Liver (tissue), 9 donors: ENCODE measurements around the gene SLC6A18. TPM values are rescaled to one million over a fixed set of nuclear protein-coding genes. Genes with fewer than 3 reads are reported as not detected.

Experiments used
- DNase-seq: peaks from one replicate; pipeline ENCODE4 v3.0.0-alpha.2; 2017; ENCODE audit warnings: low spot score
- H3K27ac ChIP-seq, 2 donors: one replicate each; pipeline ENCODE4 v1.7.0; 2013; ENCODE audit warnings: inconsistent platforms in 2 of 2, low read length in 2 of 2, control low read depth in 1 of 2, low read depth in 1 of 2, mild to moderate bottlenecking in 1 of 2
- H3K27me3 ChIP-seq, 4 donors: one replicate each; pipeline versions ENCODE4 v1.6.1 to v1.7.0; 2013; ENCODE audit warnings: low read length in 3 of 4, inconsistent platforms in 1 of 4, mild to moderate bottlenecking in 1 of 4, moderate library complexity in 1 of 4; ENCODE audit not compliant: control insufficient read depth in 4 of 4, insufficient read depth in 4 of 4
- H3K36me3 ChIP-seq, 4 donors: one replicate each; pipeline versions ENCODE4 v1.6.1 to v1.7.0; 2013; ENCODE audit warnings: low read length in 3 of 4, mild to moderate bottlenecking in 3 of 4, low read depth in 1 of 4, moderate library complexity in 1 of 4; ENCODE audit not compliant: control insufficient read depth in 4 of 4, insufficient read depth in 3 of 4
- H3K4me1 ChIP-seq, 4 donors: one replicate each; pipeline versions ENCODE4 v1.6.1 to v1.7.0; 2013; ENCODE audit warnings: low read length in 3 of 4, mild to moderate bottlenecking in 3 of 4, moderate library complexity in 1 of 4; ENCODE audit not compliant: control insufficient read depth in 4 of 4, insufficient read depth in 4 of 4
- H3K4me3 ChIP-seq, 3 donors: one replicate each; pipeline versions ENCODE4 v1.6.1 to v1.7.0; 2013; ENCODE audit warnings: low read length in 3 of 3, control low read depth in 1 of 3, low read depth in 1 of 3, mild to moderate bottlenecking in 1 of 3
- H3K9ac ChIP-seq, 2 donors: one replicate each; pipeline ENCODE4 v1.7.0; 2013; ENCODE audit warnings: low read length in 2 of 2, mild to moderate bottlenecking in 2 of 2, moderate library complexity in 2 of 2, control low read depth in 1 of 2, low read depth in 1 of 2
- H3K9me3 ChIP-seq, 4 donors: one replicate each; pipeline versions ENCODE4 v1.6.1 to v1.7.0; 2013; ENCODE audit warnings: low read length in 3 of 4; ENCODE audit not compliant: control insufficient read depth in 4 of 4
- EGR1 ChIP-seq, 2 donors: IDR thresholded peaks; 2 replicates each; pipeline ENCODE4 v1.6.1; 2016 to 2018; ENCODE audit warnings: antibody characterized with exemption in 2 of 2, low read depth in 2 of 2
- FOXA2 ChIP-seq: IDR thresholded peaks from 2 replicates; pipeline ENCODE4 v1.6.1; 2016; ENCODE audit warnings: antibody characterized with exemption
- HNF4A ChIP-seq, 2 donors: conservative IDR thresholded peaks; 2 replicates each; pipeline ENCODE4 v1.6.1; 2016; ENCODE audit warnings: antibody characterized with exemption in 2 of 2, mild to moderate bottlenecking in 2 of 2
- HNF4G ChIP-seq: IDR thresholded peaks from 2 replicates; pipeline ENCODE4 v1.6.1; 2016; ENCODE audit warnings: antibody characterized with exemption
- JUND ChIP-seq, 2 donors: IDR thresholded peaks; 2 replicates each; pipeline ENCODE4 v1.6.1; 2016; ENCODE audit warnings: antibody characterized with exemption in 2 of 2
- MAX ChIP-seq: IDR thresholded peaks from 2 replicates; pipeline ENCODE4 v1.6.1; 2016; ENCODE audit warnings: antibody characterized with exemption
- NR2F2 ChIP-seq: IDR thresholded peaks from 2 replicates; pipeline ENCODE4 v1.6.1; 2016; ENCODE audit warnings: antibody characterized with exemption
- RAD21 ChIP-seq, 2 donors: IDR thresholded peaks; 2 replicates each; pipeline ENCODE4 v1.6.1; 2016; ENCODE audit warnings: antibody characterized with exemption in 2 of 2, mild to moderate bottlenecking in 2 of 2
- REST ChIP-seq: IDR thresholded peaks from 2 replicates; pipeline ENCODE4 v1.6.1; 2016; ENCODE audit warnings: antibody characterized with exemption, mild to moderate bottlenecking
- SP1 ChIP-seq: IDR thresholded peaks from 2 replicates; pipeline ENCODE4 v1.6.1; 2018; ENCODE audit warnings: antibody characterized with exemption, mild to moderate bottlenecking
- TAF1 ChIP-seq: conservative IDR thresholded peaks from 2 replicates; pipeline ENCODE4 v1.6.1; 2016; ENCODE audit warnings: antibody characterized with exemption, mild to moderate bottlenecking
- ZBTB33 ChIP-seq: IDR thresholded peaks from 2 replicates; pipeline ENCODE4 v1.6.1; 2016; ENCODE audit warnings: antibody characterized with exemption
- WGBS: extraction: QIAGEN DNeasy Blood & Tissue Kit; methylation state at CpG from one replicate; pipeline ENCODE4 v1.1.7; 2013; 5-methylcytosine and 5-hydroxymethylcytosine counted together
- polyA plus RNA-seq, 2 donors: library from polyadenylated mRNA; stranded (reverse) in 1 of 2; unstranded in 1 of 2; fragments of 200-250 nt in 1 of 2; fragments of >200 nt in 1 of 2; fragmentation: Nextera tagmentation in 1 of 2; extraction: Ambion mirVana in 1 of 2; gene quantifications; one replicate each; pipeline versions ENCODE4 v1.2.1 to v1.2.3, GENCODE V29; 2013 to 2015
- total RNA-seq, 2 donors: library from RNA; depleted of rRNA; stranded (reverse); fragments of >200 nt; gene quantifications; one replicate each; pipeline ENCODE4 v1.2.3, GENCODE V29; 2014
- TF ChIP-seq, protein P1 (sequence below): fragments of 150-350 bp; IDR thresholded peaks from 2 replicates; pipeline ENCODE4 v1.5.1; 2017; ENCODE audit warnings: improper control_type of control experiment, low read depth, low read length; ENCODE audit not compliant: missing input control
- TF ChIP-seq, protein P2 (sequence below): IDR thresholded peaks from 2 replicates; pipeline ENCODE4 v1.6.1; 2016; ENCODE audit warnings: antibody characterized with exemption
- donor health status: healthy.
- donor health status: healthy.
- donor health status: healthy.
- donor health status: healthy.
- donor health status: healthy.

Gene SLC6A18
- total and polyA plus RNA-seq, 4 donors: not detected

DNA sequence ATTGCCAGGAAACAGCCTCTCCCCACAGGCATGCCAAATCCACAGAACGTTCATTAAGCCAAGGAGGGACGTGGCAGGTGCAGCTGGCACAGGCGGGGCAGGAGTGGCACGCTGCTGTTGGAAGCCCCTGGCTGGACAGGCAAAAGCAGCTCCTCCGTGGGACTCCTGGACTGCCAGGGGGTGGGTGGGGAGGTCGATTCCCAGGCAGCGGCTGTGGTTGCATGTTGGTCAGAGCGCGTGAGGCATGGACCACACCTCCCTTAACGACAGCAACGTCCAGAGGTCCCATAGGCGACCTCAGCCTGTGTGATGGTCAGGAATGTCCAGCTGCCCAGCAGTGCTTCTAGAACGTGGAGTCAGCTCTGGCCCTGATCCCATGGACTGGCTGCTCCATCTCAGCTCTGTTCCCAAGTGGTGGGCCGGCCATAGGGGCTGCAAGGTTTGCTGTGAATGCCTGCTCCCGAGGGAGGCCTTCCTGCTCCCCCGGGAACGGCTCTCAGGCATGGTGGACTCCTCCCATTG, 16.9 kb upstream of the SLC6A18 start:
- Histone ChIP-seq H3K9me3 (no peaks in the 10 kb centered on the region), H3K4me1 (peaks cover 0 to 10% (median 4%) of the 10 kb centered on the region in 4 donors), H3K4me3 (no peak overlapping the region), H3K27ac (no peak overlapping the region), H3K9ac (no peak overlapping the region), H3K27me3 (no peaks in the 10 kb centered on the region), H3K36me3 (no peaks in the 10 kb centered on the region)
- WGBS: 78% methylated on average over 17 of the region's 17 CpGs
- no peak for DNase-seq
- TF ChIP-seq JUND (IDR thresholded peaks at IDR 0.05) (no peak), NR2F2 (no peak), SP1 (no peak), EGR1 (IDR thresholded peaks at IDR 0.05; ENCODE audit: low read depth in 2 of 2) (no peak), REST (no peak), HNF4G (no peak), FOXA2 (no peak), RAD21 (IDR thresholded peaks at IDR 0.05) (no peak), TAF1 (no peak)

GRCh38 chr5:1208743-1209488, 16.3 kb upstream of the SLC6A18 start:
- Histone ChIP-seq H3K9me3 (no peaks in the 10 kb centered on the region), H3K36me3 (no peaks in the 10 kb centered on the region), H3K4me1 (peaks cover 0 to 10% (median 4%) of the 10 kb centered on the region in 4 donors), H3K27me3 (no peaks in the 10 kb centered on the region), H3K27ac (no peak overlapping the region), H3K4me3 (no peak overlapping the region), H3K9ac (no peak overlapping the region)
- TF ChIP-seq JUND (IDR thresholded peaks at IDR 0.05) (no peak), HNF4G (no peak), HNF4A (conservative IDR thresholded peaks at IDR 0.05) (no peak), RAD21 (IDR thresholded peaks at IDR 0.05) (peak in 1 of 2 donors; percentile 76), FOXA2 (no peak), ZBTB33 (no peak), REST (no peak), MAX (no peak)
- TF ChIP-seq, protein P1, sequence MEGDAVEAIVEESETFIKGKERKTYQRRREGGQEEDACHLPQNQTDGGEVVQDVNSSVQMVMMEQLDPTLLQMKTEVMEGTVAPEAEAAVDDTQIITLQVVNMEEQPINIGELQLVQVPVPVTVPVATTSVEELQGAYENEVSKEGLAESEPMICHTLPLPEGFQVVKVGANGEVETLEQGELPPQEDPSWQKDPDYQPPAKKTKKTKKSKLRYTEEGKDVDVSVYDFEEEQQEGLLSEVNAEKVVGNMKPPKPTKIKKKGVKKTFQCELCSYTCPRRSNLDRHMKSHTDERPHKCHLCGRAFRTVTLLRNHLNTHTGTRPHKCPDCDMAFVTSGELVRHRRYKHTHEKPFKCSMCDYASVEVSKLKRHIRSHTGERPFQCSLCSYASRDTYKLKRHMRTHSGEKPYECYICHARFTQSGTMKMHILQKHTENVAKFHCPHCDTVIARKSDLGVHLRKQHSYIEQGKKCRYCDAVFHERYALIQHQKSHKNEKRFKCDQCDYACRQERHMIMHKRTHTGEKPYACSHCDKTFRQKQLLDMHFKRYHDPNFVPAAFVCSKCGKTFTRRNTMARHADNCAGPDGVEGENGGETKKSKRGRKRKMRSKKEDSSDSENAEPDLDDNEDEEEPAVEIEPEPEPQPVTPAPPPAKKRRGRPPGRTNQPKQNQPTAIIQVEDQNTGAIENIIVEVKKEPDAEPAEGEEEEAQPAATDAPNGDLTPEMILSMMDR: peak; percentile 14
- TF ChIP-seq, protein P2, sequence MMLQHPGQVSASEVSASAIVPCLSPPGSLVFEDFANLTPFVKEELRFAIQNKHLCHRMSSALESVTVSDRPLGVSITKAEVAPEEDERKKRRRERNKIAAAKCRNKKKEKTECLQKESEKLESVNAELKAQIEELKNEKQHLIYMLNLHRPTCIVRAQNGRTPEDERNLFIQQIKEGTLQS: no peak
- peak; percentile 49 for DNase-seq
- WGBS: 81% methylated on average over 24 of the region's 24 CpGs
